GM12878 (cell line): ENCODE results near the gene TUBGCP2. TPM values are rescaled to one million over a fixed set of nuclear protein-coding genes. Genes with fewer than 3 reads are reported as not detected.

Source experiments
- ATAC-seq: fragments of 200-7000 bp; cut with Tn5 transposase; 3 replicates; pipeline ENCODE4 v1.9.1; 2020; ENCODE audit warnings: mild to moderate bottlenecking, moderate library complexity
- BruUV-seq: library from RNA; stranded (reverse); fragments of 400-500 nt; replicated peaks from 2 replicates; lab custom pipeline; 2021; lab: Mats Ljungman, UMichigan
- CTCF ChIA-PET: fragments of 300-600 bp; sonication (Branson Sonifier 250); formaldehyde crosslinking; extraction: SDS; loops from one replicate; lab custom pipeline; 2021; ENCODE audit warnings: inconsistent platforms; lab: Yijun Ruan, JAX
- POLR2A ChIA-PET: fragments of 350-600 bp; formaldehyde crosslinking; extraction: SDS; loops from one replicate; lab custom pipeline; 2021; ENCODE audit warnings: inconsistent platforms; lab: Charles Lee
- RAD21 ChIA-PET: fragments of 300-600 bp; sonication (Branson Sonifier 250); formaldehyde crosslinking; loops from one replicate; lab custom pipeline; 2023; ENCODE audit warnings: antibody characterized with exemption; ENCODE audit not compliant: unreplicated experiment; lab: Charles Lee
- SMC1A ChIA-PET: fragments of 300-600 bp; sonication (Branson Sonifier 250); formaldehyde crosslinking; loops from one replicate; lab custom pipeline; 2023; ENCODE audit not compliant: unreplicated experiment, uncharacterized antibody; lab: Charles Lee
- DNase-seq: peaks from one replicate; pipeline ENCODE4 v3.0.0-alpha.2; 2011; ENCODE audit warnings: low read depth, low spot score
- FAIRE-seq: peaks from 3 replicates; lab custom pipeline; 2011; peaks lifted over from hg19 to GRCh38; lab: Jason Lieb, UNC
- H2AFZ ChIP-seq: 2 replicates; pipeline ENCODE4 v1.6.0; 2011; ENCODE audit warnings: low read depth, low read length, control low read depth; ENCODE audit not compliant: control insufficient read depth
- H3K27ac ChIP-seq: 2 replicates; pipeline ENCODE4 v1.5.1; 2011; ENCODE audit warnings: control low read depth; ENCODE audit not compliant: control insufficient read depth, insufficient read depth
- H3K27me3 ChIP-seq, 2 experiments: replicated peaks in 1 of 2; 2 replicates each; pipeline versions ENCODE4 v1.6.0 to v1.6.1; 2011; ENCODE audit warnings: low read length in 1 of 2; ENCODE audit not compliant: control insufficient read depth in 2 of 2, insufficient read depth in 2 of 2
- H3K36me3 ChIP-seq, 2 experiments: 2 replicates each; pipeline ENCODE4 v1.5.1; 2011; ENCODE audit warnings: low read length in 1 of 2; ENCODE audit not compliant: control insufficient read depth in 2 of 2, insufficient read depth in 2 of 2
- H3K4me1 ChIP-seq: 2 replicates; pipeline ENCODE4 v1.6.1; 2011; ENCODE audit warnings: mild to moderate bottlenecking, low read length, moderate library complexity, mixed read lengths; ENCODE audit not compliant: control insufficient read depth, insufficient read depth
- H3K4me2 ChIP-seq: 2 replicates; pipeline ENCODE4 v1.6.0; 2011; ENCODE audit warnings: control low read depth; ENCODE audit not compliant: control insufficient read depth, insufficient read depth
- H3K4me3 ChIP-seq: fragments of 200-600 bp; sonication (generic); 2 replicates; pipeline ENCODE4 v1.5.1; 2016
- H3K79me2 ChIP-seq: 2 replicates; pipeline ENCODE4 v1.6.0; 2011; ENCODE audit warnings: low read length; ENCODE audit not compliant: control insufficient read depth, insufficient read depth
- H3K9ac ChIP-seq: 2 replicates; pipeline ENCODE4 v1.8.0; 2011; ENCODE audit warnings: low read length, control low read depth, mixed read lengths; ENCODE audit not compliant: control insufficient read depth, insufficient read depth
- H3K9me3 ChIP-seq: replicated peaks from 3 replicates; pipeline ENCODE4 v1.5.1; 2011; ENCODE audit warnings: mild to moderate bottlenecking, low read length; ENCODE audit not compliant: control insufficient read depth, insufficient read depth
- H4K20me1 ChIP-seq: 2 replicates; pipeline ENCODE4 v1.6.0; 2011; ENCODE audit not compliant: control insufficient read depth, insufficient read depth
- CEBPZ ChIP-seq: fragments of 150-350 bp; IDR thresholded peaks from 2 replicates; pipeline ENCODE4 v1.6.1; 2016; ENCODE audit warnings: low read depth, low read length
- CHD1 ChIP-seq: IDR thresholded peaks from 2 replicates; pipeline ENCODE4 v1.6.1; 2012; ENCODE audit warnings: low read depth, low read length, improper control_type of control experiment
- EZH2 ChIP-seq: IDR thresholded peaks from 2 replicates; pipeline ENCODE4 v1.6.1; 2012; ENCODE audit warnings: low read depth, mild to moderate bottlenecking, control low read depth, inconsistent platforms, low read length, borderline replicate concordance; ENCODE audit not compliant: control insufficient read depth
- NKRF ChIP-seq: fragments of 450-650 bp; conservative IDR thresholded peaks from 2 replicates; pipeline ENCODE4 v1.6.1; 2017; ENCODE audit warnings: mild to moderate bottlenecking, moderate library complexity
- PBX3 ChIP-seq: IDR thresholded peaks from 2 replicates; pipeline ENCODE4 v1.6.1; 2011; ENCODE audit warnings: mild to moderate bottlenecking, low read depth, low read length, moderate library complexity; ENCODE audit not compliant: insufficient replicate concordance
- TCF12 ChIP-seq: IDR thresholded peaks from 2 replicates; pipeline ENCODE4 v1.6.1; 2011; ENCODE audit warnings: low read depth, mild to moderate bottlenecking, low read length
- ZBTB33 ChIP-seq: fragments of 450-650 bp; IDR thresholded peaks from 2 replicates; pipeline ENCODE4 v1.6.1; 2017; ENCODE audit warnings: mild to moderate bottlenecking
- ZNF24 ChIP-seq: fragments of 450-650 bp; IDR thresholded peaks from 2 replicates; pipeline ENCODE4 v1.6.1; 2017; ENCODE audit warnings: antibody characterized with exemption, mild to moderate bottlenecking
- WGBS: methylation state at CpG from one replicate; pipeline ENCODE4 v1.1.6; 2016; ENCODE audit warnings: low lambda C conversion rate; ENCODE audit not compliant: insufficient replicate concordance, insufficient coverage; ENCODE audit errors: missing lambda C conversion rate; 5-methylcytosine and 5-hydroxymethylcytosine counted together
- in situ Hi-C: fragments of 300-500 bp; cut with MboI; formaldehyde crosslinking; loops from 9 replicates; pipeline ENCODE4 v1.14.3; 2018; ENCODE audit warnings: mixed read lengths
- intact Hi-C: fragments of 100-400 bp; cut with micrococcal nuclease; formaldehyde crosslinking; loops from one replicate; pipeline ENCODE4 v1.14.2; 2022; ENCODE audit not compliant: unreplicated experiment
- polyA plus RNA-seq, 11 experiments: library from polyadenylated mRNA; depleted of rRNA in 4 of 11; unstranded in 6 of 11; stranded (reverse) in 5 of 11; fragments of >200 nt; fragmentation: Nextera tagmentation in 4 of 11; fragmentation: Illumina TruSeq in 1 of 11; extraction: Ambion mirVana in 4 of 11; extraction: Trizol in 1 of 11; gene quantifications; 1 replicate in 1 of 11; 2 replicates in 10 of 11; pipeline versions ENCODE4 v1.2.1 to v1.2.3, GENCODE V29; 2011 to 2016; ENCODE audit warnings: inconsistent platforms in 2 of 11, missing spikeins in 2 of 11, low read depth in 1 of 11
- total RNA-seq, 4 experiments: library from RNA; depleted of rRNA in 3 of 4; stranded (reverse); fragments of >200 nt in 3 of 4; fragmentation: Illumina TruSeq in 1 of 4; extraction: Trizol in 1 of 4; gene quantifications; 2 replicates each; pipeline versions ENCODE4 v1.2.1 to v1.2.3, GENCODE V29; 2013 to 2021
- TF ChIP-seq, protein P1 (sequence below): fragments of 450-650 bp; IDR thresholded peaks from 2 replicates; pipeline ENCODE4 v1.6.1; 2017; ENCODE audit warnings: low read depth, mild to moderate bottlenecking, moderate library complexity

The TUBGCP2 gene
- total and polyA plus RNA-seq, 10 of the 15 experiments (the other 5 are each of a cell fraction or from before 2014, with no cell fraction given), result 4.8 to 47.1 (median 34.7) TPM

DNA sequence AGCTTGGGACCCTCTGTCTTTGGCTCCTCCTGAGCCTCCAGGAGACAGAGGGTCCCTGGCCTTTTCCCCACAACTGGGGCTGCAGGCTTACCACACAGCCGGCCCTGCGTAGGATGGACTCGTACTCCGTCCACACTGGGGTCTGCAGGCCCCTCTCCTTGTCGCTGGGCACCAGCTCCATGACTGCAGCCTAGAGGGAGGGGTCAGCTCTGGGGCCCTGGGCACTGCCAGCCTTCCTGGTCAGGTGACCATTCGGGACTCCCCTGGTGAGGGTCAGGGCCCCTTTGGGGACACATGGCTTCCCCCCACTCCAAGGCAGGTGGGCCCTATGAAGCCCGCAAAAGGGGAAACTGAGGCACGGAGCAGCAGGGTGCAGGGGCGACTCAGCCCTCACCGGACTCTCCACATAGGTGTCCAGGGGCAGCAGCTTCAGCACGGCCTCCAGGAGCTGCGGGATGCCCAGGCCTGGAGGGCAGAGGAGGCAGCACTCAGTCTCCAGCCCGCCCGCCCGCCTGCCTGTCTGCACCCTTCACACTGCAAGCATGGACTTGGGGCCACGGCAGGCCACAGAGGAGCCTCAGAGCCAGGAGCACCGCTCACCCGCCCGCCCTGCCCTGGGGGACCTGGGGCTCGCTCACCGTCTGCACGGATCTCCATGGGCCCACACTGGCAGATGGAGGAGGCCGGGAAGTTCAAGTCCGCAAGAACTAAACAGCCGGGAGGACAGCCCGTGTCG lies 48.0 kb upstream of the TUBGCP2 start:
- Histone ChIP-seq H4K20me1 (no peaks in the 10 kb centered on the region), H3K9ac (peak overlapping the region; percentile 67), H3K79me2 (no peaks in the 10 kb centered on the region; the same call in 1 of the 2 replicates), H3K4me3 (peak overlapping the region; percentile 73), H2AFZ (no peak overlapping the region; the same call in 1 of the 2 replicates), H3K4me1 (peaks cover 9% of the 10 kb centered on the region), H3K36me3 (no peaks in the 10 kb centered on the region), H3K9me3 (no peaks in the 10 kb centered on the region), H3K27me3 (no peaks in the 10 kb centered on the region), H3K4me2 (peak overlapping the region; percentile 85), H3K27ac (peak overlapping the region; percentile 38; the same call in 1 of the 2 replicates)
- DNase-seq, result no peak
- RAD21 ChIA-PET, result interaction anchor here (0.9 to 1.2 kb wide), 4 partner anchors 27 to 45 kb away, joined by 3 to 4 read pairs (median 3); no protein-coding TSS in a partner anchor
- WGBS, result 56% methylated on average over 24 of the region's 27 CpGs
- FAIRE-seq, result no peak
- ATAC-seq, result peak; percentile 30; the same call in 2 of the 3 replicates
- intact Hi-C loops (no loop called here), in situ Hi-C loops (no loop called here)
- POLR2A ChIA-PET, result interaction anchor here (0.6 to 1.7 kb wide), 4 partner anchors 17 to 47 kb away, joined by 3 to 5 read pairs (median 4); partner anchors contain the start of gene PAOX
- BruUV-seq, result no TSS peak
- CTCF ChIA-PET, result interaction anchor here (0.8 to 1.2 kb wide), 3 partner anchors 81 to 164 kb away, joined by 3 to 5 read pairs (median 3); no protein-coding TSS in a partner anchor
- SMC1A ChIA-PET, result interaction anchor here (1.0 kb wide), 1 partner anchor 11 kb away, joined by 4 read pairs; no protein-coding TSS in a partner anchor
- TF ChIP-seq TCF12, result no peak
- TF ChIP-seq CEBPZ, result no peak
- no peak for TF ChIP-seq EZH2
- TF ChIP-seq PBX3, result no peak
- no peak for TF ChIP-seq NKRF
- no peak for TF ChIP-seq ZBTB33
- TF ChIP-seq, protein P1, sequence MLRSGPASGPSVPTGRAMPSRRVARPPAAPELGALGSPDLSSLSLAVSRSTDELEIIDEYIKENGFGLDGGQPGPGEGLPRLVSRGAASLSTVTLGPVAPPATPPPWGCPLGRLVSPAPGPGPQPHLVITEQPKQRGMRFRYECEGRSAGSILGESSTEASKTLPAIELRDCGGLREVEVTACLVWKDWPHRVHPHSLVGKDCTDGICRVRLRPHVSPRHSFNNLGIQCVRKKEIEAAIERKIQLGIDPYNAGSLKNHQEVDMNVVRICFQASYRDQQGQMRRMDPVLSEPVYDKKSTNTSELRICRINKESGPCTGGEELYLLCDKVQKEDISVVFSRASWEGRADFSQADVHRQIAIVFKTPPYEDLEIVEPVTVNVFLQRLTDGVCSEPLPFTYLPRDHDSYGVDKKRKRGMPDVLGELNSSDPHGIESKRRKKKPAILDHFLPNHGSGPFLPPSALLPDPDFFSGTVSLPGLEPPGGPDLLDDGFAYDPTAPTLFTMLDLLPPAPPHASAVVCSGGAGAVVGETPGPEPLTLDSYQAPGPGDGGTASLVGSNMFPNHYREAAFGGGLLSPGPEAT, result no peak
- no peak for TF ChIP-seq ZNF24
- TF ChIP-seq CHD1, result no peak
